Measurements from ENCODE around the gene IGFALS.
A peak's percentile ranks its signal among the peaks of the same experiment; 100 is the strongest.

Gene IGFALS

GRCh38 chr16:1745900-1746692 lies 47.4 kb downstream of the IGFALS start:
- Histone ChIP-seq H4K91ac (ENCODE audit: low read depth, low read length, poor library complexity) (no peak overlapping the region), H3K79me1 (ENCODE audit: low read depth, low read length) (peaks cover 1% of the 10 kb centered on the region), H2BK15ac (ENCODE audit: low read length) (no peak overlapping the region), H3K27me3 (ENCODE audit: control insufficient read depth in 3 of 3, insufficient read depth in 3 of 3, low read depth in 1 of 3, low read length in 3 of 3) (no peaks in the 10 kb centered on the region), H3K14ac (ENCODE audit: low read length) (no peak overlapping the region), H3K4me1 (ENCODE audit: control insufficient read depth in 2 of 2, insufficient read depth in 1 of 2, low read depth in 1 of 2, low read length in 2 of 2) (no peaks in the 10 kb centered on the region), H2AK5ac (ENCODE audit: low read depth, low read length) (no peak overlapping the region), H2BK5ac (ENCODE audit: low read length) (no peak overlapping the region), H2AFZ (ENCODE audit: low read length) (no peak overlapping the region), H3K4me3 (ENCODE audit: low read length in 2 of 2) (no peak overlapping the region), H3K4ac (ENCODE audit: low read length) (no peak overlapping the region), H3K9ac (ENCODE audit: low read depth, low read length, poor library complexity) (no peak overlapping the region), H3K23ac (ENCODE audit: low read depth, low read length, poor library complexity) (no peak overlapping the region), H3K9me3 (replicated peaks in 1 of 2; ENCODE audit: control insufficient read depth in 2 of 2, insufficient read depth in 1 of 2, low read depth in 1 of 2, low read length in 2 of 2) (peaks cover 0 to 1% of the 10 kb centered on the region in 2 donors), H2BK12ac (ENCODE audit: low read length) (peak overlapping the region; percentile 41), H4K8ac (ENCODE audit: low read depth, low read length) (no peak overlapping the region), H3K4me2 (ENCODE audit: insufficient read depth, low read length, poor library complexity, severe bottlenecking) (no peak overlapping the region), H2BK120ac (ENCODE audit: low read depth, low read length) (no peak overlapping the region), H3K18ac (ENCODE audit: low read length) (no peak overlapping the region), H3K27ac (replicated peaks; ENCODE audit: low read length) (no peak overlapping the region), H3K36me3 (replicated peaks in 1 of 2; ENCODE audit: control insufficient read depth in 2 of 2, insufficient read depth in 2 of 2, low read length in 2 of 2) (peaks cover 35 to 82% of the 10 kb centered on the region in 2 donors)
- no CpG with 5 or more reads among the region's 29 CpGs for WGBS, 2 donors (ENCODE audit: extremely low coverage in 2 of 2, insufficient read length in 2 of 2, insufficient replicate concordance in 1 of 2)
- DNase-seq (ENCODE audit: low spot score) = no peak

DNA sequence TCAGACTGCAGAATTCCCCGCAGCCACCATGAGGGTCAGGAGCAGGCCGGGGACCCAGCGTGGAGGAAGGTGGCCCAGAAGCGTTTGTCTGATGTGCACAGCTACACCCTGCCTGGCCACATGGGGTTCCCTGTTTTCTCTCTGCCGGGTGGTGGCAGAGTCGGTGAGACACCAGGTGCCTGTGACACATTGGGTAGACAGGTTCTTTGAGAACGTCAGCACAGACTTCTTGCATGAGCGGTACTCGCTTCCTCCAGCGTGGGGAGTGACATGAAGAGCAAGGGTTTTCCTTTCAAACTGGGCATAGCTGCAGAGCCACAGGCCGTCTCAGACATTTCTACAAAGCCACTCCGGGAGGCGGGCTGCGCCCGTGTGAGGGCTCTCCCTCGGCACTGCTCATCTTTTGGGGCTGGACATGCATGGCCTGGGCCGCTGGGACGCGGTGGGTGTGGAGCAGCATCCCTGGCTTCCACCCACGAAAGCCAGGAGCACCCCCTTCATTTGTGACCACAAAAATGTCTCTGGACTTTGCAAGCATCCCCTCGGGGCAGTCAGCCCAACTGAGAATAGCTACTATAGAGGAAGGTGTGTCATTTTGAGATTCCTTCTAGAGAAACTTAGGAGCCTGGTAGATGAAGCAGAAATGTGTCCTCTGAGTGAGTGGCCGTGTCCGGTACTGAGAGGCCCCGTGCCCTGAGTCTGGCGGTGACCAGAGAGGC lies 48.2 kb downstream of the IGFALS start:
- Histone ChIP-seq H2AFZ (ENCODE audit: low read length) (no peak overlapping the region), H3K4me1 (ENCODE audit: control insufficient read depth in 2 of 2, insufficient read depth in 1 of 2, low read depth in 1 of 2, low read length in 2 of 2) (no peaks in the 10 kb centered on the region), H3K18ac (ENCODE audit: low read length) (no peak overlapping the region), H2BK15ac (ENCODE audit: low read length) (no peak overlapping the region), H3K9me3 (replicated peaks in 1 of 2; ENCODE audit: control insufficient read depth in 2 of 2, insufficient read depth in 1 of 2, low read depth in 1 of 2, low read length in 2 of 2) (peaks cover 0 to 3% of the 10 kb centered on the region in 2 donors), H3K79me1 (ENCODE audit: low read depth, low read length) (peaks cover 8% of the 10 kb centered on the region), H3K27me3 (ENCODE audit: control insufficient read depth in 3 of 3, insufficient read depth in 3 of 3, low read depth in 1 of 3, low read length in 3 of 3) (no peaks in the 10 kb centered on the region), H2BK120ac (ENCODE audit: low read depth, low read length) (no peak overlapping the region), H4K8ac (ENCODE audit: low read depth, low read length) (no peak overlapping the region), H3K4me2 (ENCODE audit: insufficient read depth, low read length, poor library complexity, severe bottlenecking) (no peak overlapping the region), H3K27ac (replicated peaks; ENCODE audit: low read length) (no peak overlapping the region), H2AK5ac (ENCODE audit: low read depth, low read length) (no peak overlapping the region), H2BK5ac (ENCODE audit: low read length) (no peak overlapping the region), H3K4ac (ENCODE audit: low read length) (no peak overlapping the region), H2BK12ac (ENCODE audit: low read length) (no peak overlapping the region), H3K36me3 (replicated peaks in 1 of 2; ENCODE audit: control insufficient read depth in 2 of 2, insufficient read depth in 2 of 2, low read length in 2 of 2) (peaks cover 41 to 82% of the 10 kb centered on the region in 2 donors), H4K91ac (ENCODE audit: low read depth, low read length, poor library complexity) (no peak overlapping the region), H3K14ac (ENCODE audit: low read length) (no peak overlapping the region), H3K9ac (ENCODE audit: low read depth, low read length, poor library complexity) (no peak overlapping the region), H3K23ac (ENCODE audit: low read depth, low read length, poor library complexity) (no peak overlapping the region), H3K4me3 (ENCODE audit: low read length in 2 of 2) (no peak overlapping the region)
- DNase-seq (ENCODE audit: low spot score) = no peak
- no CpG with 5 or more reads among the region's 25 CpGs for WGBS, 2 donors (ENCODE audit: extremely low coverage in 2 of 2, insufficient read length in 2 of 2, insufficient replicate concordance in 1 of 2)

- H3K9ac ChIP-seq (ENCODE audit: low read depth, low read length, poor library complexity) = peak overlapping the region; percentile 60
- no peak overlapping the region for H2BK12ac ChIP-seq (ENCODE audit: low read length)
- H3K18ac ChIP-seq (ENCODE audit: low read length) = no peak overlapping the region
- no peak for DNase-seq (ENCODE audit: low spot score)
- H3K36me3 ChIP-seq (replicated peaks in 1 of 2; ENCODE audit: control insufficient read depth in 2 of 2, insufficient read depth in 2 of 2, low read length in 2 of 2) = peaks cover 42 to 82% of the 10 kb centered on the region in 2 donors
- peaks cover 0 to 13% of the 10 kb centered on the region in 2 donors for H3K9me3 ChIP-seq (replicated peaks in 1 of 2; ENCODE audit: control insufficient read depth in 2 of 2, insufficient read depth in 1 of 2, low read depth in 1 of 2, low read length in 2 of 2)
- no peak overlapping the region for H2AFZ ChIP-seq (ENCODE audit: low read length)
- no peaks in the 10 kb centered on the region for H3K27me3 ChIP-seq (ENCODE audit: control insufficient read depth in 3 of 3, insufficient read depth in 3 of 3, low read depth in 1 of 3, low read length in 3 of 3)
- H3K4me3 ChIP-seq (ENCODE audit: low read length in 2 of 2) = no peak overlapping the region
- H2BK15ac ChIP-seq (ENCODE audit: low read length) = no peak overlapping the region
- H3K27ac ChIP-seq (replicated peaks; ENCODE audit: low read length) = no peak overlapping the region
- no peak overlapping the region for H4K8ac ChIP-seq (ENCODE audit: low read depth, low read length)
- no peak overlapping the region for H3K23ac ChIP-seq (ENCODE audit: low read depth, low read length, poor library complexity)
- no peak overlapping the region for H2AK5ac ChIP-seq (ENCODE audit: low read depth, low read length)
- no peak overlapping the region for H2BK5ac ChIP-seq (ENCODE audit: low read length)
- no peak overlapping the region for H2BK120ac ChIP-seq (ENCODE audit: low read depth, low read length)
- H4K91ac ChIP-seq (ENCODE audit: low read depth, low read length, poor library complexity) = no peak overlapping the region
- WGBS, 2 donors (ENCODE audit: extremely low coverage in 2 of 2, insufficient read length in 2 of 2, insufficient replicate concordance in 1 of 2) = no CpG with 5 or more reads among the region's 24 CpGs
- no peak overlapping the region for H3K4me2 ChIP-seq (ENCODE audit: insufficient read depth, low read length, poor library complexity, severe bottlenecking)
- H3K4me1 ChIP-seq (ENCODE audit: control insufficient read depth in 2 of 2, insufficient read depth in 1 of 2, low read depth in 1 of 2, low read length in 2 of 2) = no peaks in the 10 kb centered on the region
- peaks cover 9% of the 10 kb centered on the region for H3K79me1 ChIP-seq (ENCODE audit: low read depth, low read length)
- no peak overlapping the region for H3K14ac ChIP-seq (ENCODE audit: low read length)
- H3K4ac ChIP-seq (ENCODE audit: low read length) = no peak overlapping the region
These were observed 49.1 kb downstream of the IGFALS start for GRCh38 chr16:1744338-1744840.

Data from neuronal stem cell (in vitro differentiated cells).